ENCODE results near the gene MAMDC2.

MAMDC2 gene

DNA sequence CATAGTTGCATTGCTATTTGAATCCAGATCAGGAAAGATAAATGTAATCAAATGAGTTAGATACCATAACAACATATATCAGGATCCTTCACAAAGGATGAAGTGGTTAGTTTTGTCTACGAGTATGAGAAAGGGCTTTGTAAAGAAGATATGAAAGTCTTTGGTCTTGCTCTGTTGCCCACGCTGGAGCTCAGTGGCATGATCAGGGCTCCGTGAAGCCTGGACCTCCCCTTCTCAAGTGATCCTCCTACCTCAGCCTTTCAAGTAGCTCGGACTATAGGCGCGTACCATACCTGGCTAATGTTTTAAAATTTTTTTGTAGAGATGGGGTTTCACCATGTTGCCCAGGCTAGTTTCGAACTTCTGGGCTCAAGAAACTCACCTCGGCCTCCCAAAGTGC, 217.0 kb downstream of the MAMDC2 start:
- no peak for DNase-seq (ENCODE audit: low spot score)

DNA sequence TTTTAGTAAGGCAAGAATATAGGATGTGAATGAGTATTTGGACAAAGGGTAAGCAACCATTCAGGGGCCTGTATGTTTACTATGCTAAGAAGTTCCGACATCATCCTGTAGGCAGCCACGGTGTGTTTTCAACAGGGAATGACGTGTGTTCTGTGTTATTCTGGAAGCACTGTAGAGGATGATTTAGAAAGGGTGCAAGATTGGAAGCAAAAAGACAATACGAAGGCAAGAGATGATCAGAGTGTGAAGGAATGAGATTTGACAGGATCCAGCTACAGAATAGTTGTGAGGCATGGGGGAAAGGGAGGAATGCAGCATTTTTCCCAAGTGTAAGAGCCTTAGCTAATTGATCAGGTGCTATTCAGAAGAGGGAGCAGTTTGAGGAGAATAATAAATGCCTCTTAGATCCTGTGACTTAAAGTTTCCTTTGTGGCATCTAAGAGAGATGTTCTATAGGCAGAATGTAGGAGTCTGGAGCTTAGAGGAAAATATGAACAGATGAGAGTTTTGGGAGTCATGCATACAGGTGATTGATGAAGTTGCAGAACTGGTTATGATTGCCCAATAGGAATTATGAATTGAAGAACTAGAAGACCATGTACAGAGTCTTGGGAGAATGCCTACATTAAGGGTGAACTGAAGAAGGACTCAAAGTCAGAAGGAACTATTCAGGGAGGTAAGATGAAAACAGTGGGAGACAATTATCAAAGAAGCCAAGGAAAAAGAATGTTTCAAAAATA, 217.7 kb downstream of the MAMDC2 start:
- DNase-seq (ENCODE audit: low spot score), result no peak

DNA sequence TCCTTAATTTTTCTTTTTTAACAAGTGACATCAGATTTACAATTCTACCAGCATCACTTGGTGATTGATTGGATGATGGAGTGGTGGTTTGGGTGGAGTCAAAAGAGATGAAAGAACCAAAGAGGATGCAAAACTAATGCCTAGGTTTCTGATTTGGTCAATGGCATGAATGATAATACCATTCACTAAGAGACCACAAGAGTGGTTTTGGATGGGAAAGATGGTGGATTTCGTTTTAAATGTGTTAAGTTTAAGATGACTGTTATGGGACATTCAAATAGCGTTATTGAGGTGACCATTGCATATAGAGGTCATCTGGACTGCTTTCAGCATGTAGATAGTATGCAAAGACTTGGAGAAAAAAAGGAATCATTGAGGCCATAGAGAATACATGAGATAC, 218.7 kb downstream of the MAMDC2 start:
- DNase-seq (ENCODE audit: low spot score), result no peak

DNA sequence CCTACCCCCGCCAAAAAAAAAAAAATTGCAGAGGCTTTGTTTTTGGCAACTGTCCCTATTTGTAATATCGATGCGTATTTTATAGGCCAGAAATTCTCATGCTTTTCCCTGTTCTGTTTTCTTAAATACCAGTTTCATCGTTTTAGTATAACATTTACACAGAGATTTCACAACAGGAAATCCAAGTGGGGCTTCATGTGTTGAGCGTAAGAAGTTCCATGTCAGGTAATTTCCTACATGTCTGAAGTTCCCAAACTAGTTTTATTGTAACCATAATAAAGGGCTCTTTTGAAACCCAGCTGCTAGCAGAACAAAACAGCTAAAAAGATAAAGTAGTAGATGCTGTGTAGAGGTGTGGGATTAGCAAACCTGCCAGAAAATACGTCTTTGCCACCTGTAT, 219.3 kb downstream of the MAMDC2 start:
- DNase-seq (ENCODE audit: low spot score), result no peak

DNA sequence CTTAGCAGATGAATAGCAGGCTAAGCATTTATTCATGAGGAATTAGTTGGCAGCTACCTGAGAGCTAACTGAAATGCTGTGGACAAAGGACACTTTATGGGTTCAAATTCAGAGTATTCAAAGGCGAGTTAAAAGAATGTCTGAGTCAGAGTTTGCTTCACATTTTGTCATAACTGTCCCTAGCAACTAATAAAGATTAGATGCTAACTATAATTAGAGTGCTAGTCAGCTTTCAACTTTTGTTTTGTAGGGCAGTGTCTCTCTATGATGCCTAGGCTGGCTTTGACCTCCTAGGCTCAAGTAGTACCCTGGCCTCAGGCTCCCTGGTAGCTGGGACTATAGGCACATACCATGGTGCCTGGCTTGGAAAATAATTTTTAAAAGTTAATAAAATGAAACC, 219.8 kb downstream of the MAMDC2 start:
- DNase-seq (ENCODE audit: low spot score), result no peak
